Limb (tissue), 2 donors: ENCODE results near the gene HYAL3.
"Not testable (repeated sequence)": the region's sequence is repeated elsewhere in the genome, so short reads cannot be mapped to it uniquely, and the experiment has no call there.

Experiments used
- DNase-seq, 2 donors: peaks; one replicate each; pipeline ENCODE4 v3.0.0-alpha.2; 2016; ENCODE audit errors: extremely low spot score in 2 of 2

HYAL3 gene

DNA sequence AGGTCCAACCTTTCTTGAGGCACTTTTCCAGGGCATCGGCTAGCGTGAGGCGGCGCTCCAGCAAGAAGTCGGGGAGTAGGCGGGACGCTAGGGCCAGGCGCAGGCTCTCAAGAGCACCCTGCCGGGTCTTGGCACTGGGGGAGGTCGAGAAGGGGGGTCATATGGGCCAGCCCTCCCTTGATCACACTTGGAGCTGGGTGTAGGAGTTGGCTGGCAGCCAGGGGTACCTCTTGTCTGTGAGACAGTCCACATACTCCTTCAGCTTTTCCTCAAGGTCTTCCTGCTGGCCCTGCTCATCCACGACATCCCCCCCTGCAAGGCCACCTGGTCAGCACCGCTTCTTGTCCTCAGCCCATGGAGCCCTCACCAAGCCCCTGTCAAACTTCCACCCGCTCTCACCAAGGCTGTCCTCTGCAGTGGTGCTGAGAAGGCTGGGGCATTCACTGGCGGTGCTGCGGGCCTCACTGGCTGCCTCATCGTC lies 9.0 kb downstream of the HYAL3 start:
- DNase-seq = peak in 1 of 2 donors; percentile 28

DNA sequence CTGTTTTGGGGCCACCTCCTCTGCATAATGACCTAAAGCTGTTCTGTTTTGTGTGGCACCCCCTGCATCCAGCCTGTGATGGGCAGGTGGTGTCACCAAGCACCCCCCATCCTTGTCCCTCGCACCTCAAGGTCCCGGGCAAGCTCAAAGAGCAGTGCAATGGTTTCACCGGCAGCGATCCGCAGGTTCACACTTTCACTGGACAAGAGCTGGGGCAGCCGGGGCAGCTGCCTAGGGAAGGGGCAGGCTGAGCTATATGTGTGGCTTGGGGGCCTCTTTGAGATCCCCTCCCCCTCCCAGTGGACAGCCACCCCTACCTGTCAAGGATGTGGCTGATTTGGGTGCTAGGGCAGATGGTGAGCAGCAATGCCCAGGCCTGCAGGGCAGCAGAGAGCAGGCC lies 10.1 kb downstream of the HYAL3 start:
- no peak for DNase-seq

DNA sequence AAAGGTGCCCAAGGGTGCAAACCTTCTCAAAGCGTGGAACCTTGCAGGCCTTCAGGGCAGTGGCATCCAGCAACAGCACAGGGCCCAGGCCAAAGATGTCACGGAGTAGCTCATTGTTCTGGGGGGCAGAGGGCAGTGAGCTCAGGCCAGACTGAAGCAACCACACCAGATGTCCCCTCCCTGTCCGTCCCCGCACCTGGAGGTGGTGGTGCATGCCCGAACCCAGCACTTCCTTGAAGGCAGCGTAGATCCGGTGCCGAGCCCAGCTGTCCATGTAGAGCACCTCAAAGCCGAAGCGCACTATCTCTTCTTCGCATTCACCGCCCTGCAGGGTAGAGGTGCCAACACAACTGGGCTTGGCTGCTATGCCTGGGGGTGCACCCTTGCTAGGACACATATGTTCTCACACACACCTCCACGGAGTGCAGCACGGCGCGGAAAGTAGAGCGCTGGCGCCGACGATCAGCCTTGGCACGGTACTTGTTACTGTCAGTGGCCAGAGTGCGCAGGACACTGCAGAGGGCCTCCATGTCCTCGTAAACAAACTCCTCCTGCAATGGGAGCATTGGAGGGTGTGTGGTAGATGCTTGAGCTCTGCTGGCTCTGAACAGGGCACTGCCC lies 10.7 kb downstream of the HYAL3 start:
- peak in 1 of 2 donors; percentile 14 for DNase-seq

DNA sequence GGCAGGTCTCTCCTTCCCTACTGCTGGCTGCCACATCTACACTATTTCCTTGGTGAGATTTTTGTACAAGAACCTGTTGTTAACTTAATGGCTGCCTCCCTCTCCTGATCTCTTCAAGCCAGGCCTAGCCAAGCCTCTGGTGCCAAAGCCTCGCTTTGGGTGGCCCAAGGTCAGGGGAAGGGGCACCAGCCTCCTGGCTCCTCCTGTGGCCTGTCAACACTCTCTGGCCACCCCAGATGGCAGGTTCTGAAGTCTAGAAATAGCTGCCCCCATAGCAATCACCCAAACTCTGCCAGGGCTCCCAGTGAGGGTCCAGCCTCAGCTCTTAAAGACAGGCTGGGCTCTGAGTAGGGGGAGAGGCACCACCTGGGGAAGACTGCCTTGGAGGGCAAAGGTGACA lies 11.9 kb downstream of the HYAL3 start:
- DNase-seq = no peak

DNA sequence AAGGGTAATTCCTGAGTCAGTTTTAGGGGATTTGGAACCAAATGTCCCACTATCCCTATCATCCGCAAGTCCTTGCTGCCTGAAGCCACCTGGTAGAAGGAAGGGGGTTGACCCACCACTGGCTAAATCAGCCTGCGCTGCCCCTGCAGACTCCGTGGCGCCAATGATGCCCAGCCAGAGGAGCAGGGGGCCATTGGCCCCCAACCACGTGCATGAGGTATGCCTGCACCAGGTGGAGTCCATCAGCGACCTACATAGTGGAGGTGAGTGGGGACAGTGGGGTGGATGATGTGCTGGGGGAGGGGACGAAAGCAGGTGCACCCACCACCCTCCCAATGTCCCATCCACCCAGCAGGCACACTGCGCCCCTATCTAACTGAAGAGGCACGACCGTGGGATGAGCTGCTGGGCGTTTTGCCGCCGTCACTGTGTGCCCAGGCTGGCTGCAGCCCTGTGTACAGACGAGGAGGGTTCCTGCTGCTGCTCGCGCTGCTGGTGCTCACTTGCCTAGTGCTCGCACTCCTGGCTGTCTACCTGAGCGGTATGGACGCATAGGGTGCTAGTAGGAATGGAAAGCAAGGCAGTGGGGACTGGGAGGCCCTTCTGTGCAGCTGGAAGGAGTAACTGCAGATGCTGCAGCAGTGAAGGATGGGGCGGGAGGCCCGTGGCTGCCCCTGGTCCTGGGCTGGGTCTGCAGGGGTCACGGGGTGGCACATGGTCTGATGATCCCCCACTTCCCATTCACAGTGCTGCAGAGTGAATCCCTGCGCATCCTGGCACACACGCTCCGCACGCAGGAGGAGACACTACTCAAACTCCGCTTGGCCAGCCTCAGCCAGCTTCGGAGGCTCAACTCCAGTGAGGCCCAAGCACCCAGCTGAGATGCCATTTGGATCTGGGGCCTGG lies 12.6 kb downstream of the HYAL3 start:
- no peak for DNase-seq

DNA sequence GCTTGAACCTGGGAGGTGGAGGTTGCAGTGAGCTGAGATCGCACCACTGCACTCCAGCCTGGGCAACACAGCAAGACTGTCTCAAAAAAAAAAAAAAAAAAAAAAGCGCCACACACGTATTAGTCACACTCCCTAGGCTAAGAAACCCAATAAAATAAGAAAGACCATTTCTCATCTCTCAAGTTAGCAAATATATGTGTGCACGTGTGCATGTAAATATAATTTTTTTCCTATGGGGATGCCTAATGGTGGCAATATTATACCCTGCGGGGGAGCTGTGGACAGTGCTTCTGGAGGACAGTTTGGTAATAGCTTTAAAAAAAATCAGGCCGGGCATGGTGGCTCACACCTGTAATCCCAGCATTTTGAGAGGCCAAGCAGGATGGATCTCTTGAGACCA lies 15.1 kb downstream of the HYAL3 start:
- DNase-seq = not testable (repeated sequence)

DNA sequence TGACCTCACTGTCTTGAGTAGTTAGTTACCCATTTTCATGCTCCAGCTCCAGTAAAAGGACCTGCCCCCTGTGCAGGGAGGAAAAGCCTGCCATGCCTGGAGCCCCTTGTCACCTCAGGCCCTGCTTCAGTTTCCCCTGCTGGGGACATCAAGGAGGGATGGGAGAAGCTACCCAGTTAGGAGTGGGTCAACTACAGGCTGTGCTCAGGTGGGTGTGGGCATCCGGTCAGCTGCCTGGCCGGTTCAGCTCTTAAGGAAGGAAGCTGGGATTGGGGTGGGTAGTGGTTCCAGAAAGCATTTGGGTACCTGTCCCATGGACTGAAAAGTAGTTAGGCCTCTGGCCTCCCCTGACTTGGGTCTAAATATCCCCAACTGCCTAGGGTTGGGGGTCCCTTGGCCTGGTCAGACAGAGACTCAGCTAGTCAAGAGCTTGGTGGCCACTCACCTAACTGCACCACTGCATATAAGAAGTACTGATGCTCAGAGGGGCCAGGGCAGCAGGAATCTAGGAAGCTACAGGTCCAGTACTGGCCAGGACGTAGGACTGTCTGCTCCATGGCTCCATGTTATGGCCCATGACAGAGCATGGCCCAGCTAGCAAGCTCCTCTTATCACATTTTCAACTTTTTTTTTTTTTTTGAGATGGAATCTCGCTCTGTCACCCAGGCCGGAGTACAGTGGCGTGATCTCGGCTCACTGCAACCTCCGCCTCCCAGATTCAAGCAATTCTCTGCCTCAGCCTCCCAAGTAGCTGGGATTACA lies 19.8 kb downstream of the HYAL3 start:
- DNase-seq = no peak

DNA sequence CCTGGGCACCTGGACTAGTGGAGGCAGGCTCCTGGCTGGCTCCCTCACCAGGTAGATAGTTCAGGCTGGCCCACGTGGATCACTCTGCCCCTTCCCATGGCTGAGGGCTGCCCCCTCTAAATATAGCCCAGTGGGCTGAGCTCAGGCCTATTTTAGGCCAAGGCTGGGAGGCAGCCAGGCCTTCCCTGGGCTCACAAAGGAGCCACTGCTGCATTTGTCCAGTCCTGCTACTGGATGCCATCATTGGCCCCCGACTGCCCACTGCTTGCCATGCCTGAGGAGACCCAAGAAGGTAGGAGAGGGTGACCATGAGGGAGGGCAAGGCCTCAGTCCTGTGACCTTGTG lies 20.4 kb downstream of the HYAL3 start, which contains the start of gene LSMEM2:
Gene LSMEM2, plus strand, starts transcription at position 208 of the 345 bp plus-strand sequence. Its CDS starts 27 bp downstream, at position 235.
- DNase-seq = no peak

DNA sequence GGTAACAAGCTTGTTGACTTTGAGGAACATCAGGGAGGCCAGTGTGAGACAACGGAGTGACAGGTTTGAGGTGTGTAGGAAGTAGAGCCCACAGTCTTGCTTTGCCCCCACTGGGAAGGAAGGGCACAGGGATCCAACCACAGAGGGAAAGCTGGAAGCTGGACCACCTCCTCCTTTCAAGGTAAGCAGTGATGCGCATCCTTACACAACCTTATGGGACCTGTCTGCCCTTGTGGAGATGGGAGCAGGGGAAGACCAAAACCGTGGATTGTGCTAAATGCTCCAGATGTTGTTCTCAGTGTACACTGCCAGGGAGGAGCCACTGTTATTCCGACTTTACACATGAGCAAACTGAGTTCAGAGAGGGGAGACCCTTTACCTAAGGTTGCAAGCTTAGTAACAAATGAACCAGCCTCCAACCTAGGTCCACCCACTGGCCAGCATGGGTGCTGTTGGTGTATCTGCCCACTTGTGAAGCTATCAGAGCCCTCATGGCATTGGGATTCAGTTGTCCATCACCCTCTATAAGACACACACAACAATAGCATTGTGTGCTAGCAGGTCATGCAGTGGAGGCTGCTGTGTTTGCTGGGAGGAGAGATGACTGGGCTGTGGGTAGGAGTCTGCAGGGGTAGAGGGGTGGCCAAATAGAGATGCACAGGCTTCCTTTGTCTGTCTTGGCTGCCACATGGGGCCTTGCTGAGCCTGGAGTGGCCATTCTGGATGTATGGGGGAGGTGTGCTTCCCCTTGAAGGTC lies 20.9 kb downstream of the HYAL3 start:
- DNase-seq = no peak

DNA sequence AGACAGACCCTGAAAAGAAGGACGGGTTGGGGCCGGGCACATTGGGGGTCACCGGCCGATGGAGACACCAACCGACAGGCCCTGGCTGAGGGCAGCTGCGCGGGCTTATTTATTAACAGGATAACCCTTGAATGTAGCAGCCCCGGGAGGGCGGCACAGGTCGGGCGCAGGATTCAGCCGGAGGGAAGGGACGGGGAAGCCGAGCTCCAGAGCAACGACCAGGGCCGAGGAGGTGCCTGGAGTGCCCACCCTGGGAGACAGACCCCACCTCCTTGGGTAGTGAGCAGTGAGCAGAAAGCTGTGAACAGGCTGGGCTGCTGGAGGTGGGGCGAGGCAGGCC lies 22.5 kb downstream of the HYAL3 start:
- no peak for DNase-seq

DNA sequence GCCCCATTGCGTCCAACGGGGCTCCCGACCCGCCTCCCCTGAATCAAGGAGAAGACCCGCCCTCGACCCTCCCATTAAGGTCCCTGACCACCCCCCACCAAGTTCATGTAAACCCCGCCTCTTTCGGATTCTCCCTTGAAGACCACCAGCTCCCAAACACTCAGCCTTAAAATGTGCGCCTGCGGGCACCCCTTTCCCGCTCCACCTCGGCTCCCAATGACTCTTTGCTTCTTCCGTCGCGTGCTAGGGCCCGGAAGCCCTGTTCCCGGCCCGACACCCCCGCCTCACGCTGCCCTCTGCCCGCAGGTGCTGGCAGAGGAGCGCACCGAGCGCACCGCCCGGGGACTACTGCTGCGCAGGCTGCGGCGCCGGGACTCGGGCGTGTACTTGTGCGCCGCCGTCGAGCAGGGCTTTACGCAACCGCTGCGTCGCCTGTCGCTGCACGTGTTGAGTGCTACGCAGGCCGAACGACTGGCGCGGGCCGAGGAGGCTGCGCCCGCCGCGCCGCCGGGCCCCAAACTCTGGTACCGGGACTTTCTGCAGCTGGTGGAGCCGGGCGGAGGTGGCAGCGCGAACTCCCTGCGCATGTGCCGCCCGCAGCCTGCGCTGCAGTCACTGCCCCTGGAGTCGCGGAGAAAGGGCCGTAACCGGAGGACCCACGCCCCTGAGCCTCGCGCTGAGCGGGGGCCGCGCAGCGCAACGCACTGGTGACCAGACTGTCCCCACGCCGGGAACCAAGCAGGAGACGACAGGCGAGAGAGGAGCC lies 23.0 kb downstream of the HYAL3 start:
- DNase-seq = peak in 1 of 2 donors; percentile 41

DNA sequence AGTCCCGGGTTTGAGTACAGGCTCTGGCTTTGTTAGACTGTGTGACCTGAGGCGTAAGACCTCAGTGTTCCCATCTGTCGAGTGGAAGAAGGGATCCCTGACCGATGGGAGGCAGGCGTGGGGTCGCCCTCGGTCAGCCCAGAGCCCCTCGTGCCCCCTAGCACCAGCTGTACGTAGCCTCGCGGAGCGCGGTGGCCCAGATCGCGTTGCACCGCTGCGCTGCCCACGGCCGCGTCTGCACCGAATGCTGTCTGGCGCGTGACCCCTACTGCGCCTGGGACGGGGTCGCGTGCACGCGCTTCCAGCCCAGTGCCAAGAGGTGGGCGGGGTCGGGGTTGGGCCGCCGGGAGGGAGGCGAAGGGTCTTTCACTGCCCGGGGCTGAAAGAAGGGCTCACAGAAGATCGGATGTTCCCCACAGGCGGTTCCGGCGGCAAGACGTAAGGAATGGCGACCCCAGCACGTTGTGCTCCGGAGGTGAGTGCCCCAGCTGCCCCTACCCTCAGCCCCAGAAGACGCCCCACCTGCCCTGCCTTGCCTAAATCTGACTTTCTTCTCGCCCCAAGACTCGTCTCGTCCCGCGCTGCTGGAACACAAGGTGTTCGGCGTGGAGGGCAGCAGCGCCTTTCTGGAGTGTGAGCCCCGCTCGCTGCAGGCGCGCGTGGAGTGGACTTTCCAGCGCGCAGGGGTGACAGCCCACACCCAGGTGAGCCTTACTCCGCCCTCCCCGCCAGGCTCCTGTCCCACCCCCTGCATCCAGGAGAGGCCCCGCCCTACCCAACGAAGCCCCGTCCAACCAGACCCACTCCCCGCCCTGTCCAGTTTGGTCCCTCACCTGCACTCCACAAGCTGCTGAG lies 23.8 kb downstream of the HYAL3 start:
- peak in 1 of 2 donors; percentile 51 for DNase-seq

DNA sequence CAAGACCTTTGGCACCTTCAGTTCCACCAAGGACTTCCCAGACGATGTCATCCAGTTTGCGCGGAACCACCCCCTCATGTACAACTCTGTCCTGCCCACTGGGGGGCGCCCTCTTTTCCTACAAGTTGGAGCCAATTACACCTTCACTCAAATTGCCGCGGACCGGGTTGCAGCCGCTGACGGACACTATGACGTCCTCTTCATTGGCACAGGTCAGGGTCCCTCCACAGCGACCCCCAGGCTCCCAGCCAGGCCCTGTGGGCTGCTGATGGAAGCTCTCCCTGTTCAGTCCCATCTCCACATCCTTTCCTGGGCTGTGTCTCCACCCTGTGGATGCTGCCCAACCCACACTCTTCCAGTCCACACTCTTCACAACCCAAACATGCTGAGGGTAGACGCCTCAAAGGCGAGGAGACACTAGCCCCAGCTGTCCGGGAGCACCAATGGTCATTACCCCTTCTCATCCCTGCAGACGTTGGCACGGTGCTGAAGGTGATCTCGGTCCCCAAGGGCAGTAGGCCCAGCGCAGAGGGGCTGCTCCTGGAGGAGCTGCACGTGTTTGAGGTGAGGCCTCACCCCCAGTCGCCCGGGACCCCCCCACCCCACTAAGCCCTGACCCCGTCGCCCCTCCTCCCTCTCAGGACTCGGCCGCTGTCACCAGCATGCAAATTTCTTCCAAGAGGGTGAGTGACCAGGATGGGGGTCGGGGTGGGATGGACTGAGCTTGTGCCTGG lies 24.7 kb downstream of the HYAL3 start:
- DNase-seq = peak in 1 of 2 donors; percentile 68

DNA sequence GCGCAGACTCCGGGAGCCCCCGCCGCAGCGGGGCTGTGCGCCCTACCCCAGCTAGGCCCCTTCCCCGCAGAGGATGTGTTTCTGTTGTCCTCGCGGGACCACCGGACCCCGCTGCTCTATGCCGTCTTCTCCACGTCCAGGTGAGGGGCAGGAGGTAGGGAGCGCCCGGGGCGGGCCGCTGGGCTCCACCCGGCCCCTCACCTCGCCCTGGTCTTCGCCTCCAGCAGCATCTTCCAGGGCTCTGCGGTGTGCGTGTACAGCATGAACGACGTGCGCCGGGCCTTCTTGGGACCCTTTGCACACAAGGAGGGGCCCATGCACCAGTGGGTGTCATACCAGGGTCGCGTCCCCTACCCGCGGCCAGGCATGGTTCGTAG lies 25.5 kb downstream of the HYAL3 start:
- no peak for DNase-seq

DNA sequence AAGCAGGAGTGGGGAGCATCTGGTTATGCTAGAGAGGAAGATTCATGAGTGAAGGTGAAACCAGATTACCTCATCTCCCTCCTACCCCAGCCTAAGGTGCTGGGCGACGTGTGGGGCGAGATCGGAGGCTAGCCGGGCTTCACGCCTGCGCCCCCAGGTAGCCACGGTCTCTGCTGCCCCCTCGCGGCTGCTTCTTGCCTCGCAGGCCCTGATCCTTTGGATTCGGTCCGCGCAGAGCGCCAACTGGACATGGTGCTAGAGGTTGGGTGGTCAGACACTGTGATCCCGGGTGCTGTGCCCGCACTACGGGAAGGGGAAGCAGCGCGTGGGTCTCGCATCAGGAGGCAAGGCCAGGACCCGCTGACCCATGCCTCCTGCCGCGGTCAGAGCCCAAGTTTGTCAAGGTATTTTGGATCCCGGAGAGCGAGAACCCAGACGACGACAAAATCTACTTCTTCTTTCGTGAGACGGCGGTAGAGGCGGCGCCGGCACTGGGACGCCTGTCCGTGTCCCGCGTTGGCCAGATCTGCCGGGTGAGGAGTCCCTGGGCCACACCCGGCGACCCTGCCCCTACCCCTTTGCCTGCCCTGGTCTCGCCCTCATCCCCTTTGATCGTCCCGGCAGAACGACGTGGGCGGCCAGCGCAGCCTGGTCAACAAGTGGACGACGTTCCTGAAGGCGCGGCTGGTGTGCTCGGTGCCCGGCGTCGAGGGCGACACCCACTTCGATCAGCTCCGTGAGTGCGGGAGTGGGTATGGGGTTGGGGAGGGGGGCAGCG lies 26.1 kb downstream of the HYAL3 start:
- DNase-seq = peak; percentile 70 to 93

DNA sequence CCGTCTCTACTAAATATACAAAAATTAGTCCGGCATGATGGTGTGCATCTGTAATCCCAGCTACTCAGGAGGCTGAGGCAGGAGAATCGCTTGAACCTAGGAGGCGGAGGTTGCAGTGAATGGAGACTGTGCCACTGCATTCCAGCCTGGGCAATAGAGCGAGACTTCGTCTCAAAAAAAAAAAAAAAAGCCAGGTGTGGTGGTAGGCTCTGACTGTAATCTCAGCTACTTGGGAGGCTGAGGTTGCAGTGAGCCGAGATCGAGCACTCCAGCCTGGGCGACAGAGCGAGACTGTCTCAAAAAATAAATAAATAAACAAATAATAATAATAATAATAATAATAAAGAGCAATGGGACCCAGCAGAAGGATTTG lies 26.7 kb downstream of the HYAL3 start:
- DNase-seq = not testable (repeated sequence)

DNA sequence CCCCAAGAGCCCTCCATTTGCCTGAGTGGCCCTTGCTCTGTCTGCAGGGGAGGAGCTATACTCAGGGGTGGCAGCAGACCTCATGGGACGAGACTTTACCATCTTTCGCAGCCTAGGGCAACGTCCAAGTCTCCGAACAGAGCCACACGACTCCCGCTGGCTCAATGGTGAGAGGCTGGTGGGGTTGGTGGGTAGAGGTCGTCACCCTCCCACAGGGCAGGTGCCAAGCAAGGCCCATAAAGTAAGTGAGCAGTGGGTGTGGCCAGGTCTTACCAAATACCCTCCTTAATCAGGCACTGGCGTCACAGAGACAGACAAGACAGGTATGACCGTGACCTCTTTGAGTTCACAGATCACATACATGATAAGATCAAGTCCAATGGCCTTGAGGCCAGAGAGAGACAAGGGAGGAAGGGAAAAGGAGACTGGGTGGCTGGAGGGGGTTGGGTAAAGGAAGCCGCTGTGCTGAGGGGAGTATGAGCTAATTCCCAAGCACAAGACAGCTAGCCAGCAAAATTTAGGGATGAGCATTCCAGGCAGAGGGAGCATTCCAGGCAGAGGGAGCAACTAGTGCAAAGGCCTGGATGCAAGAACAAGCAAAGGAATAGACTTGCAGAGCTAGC lies 27.8 kb downstream of the HYAL3 start:
- DNase-seq = no peak
